Ascending aorta (tissue), 2 donors: Measurements from ENCODE around the gene ARSG. TPM values are rescaled to one million over a fixed set of nuclear protein-coding genes. Genes with fewer than 3 reads are reported as not detected.
"Not testable (repeated sequence)": the region's sequence is repeated elsewhere in the genome, so short reads cannot be mapped to it uniquely, and the experiment has no call there.

ENCODE experiments used
- DNase-seq, 2 donors: peaks; one replicate each; pipeline ENCODE4 v3.0.0-alpha.2; 2019; ENCODE audit warnings: low spot score in 2 of 2
- H3K27ac ChIP-seq, 2 donors: fragments of 200-600 bp; sonication (generic); one replicate each; pipeline ENCODE4 v1.5.1; 2016 to 2017; ENCODE audit warnings: mild to moderate bottlenecking in 1 of 2
- H3K27me3 ChIP-seq: fragments of 200-600 bp; sonication (generic); one replicate; pipeline ENCODE4 v1.5.1; 2017
- H3K36me3 ChIP-seq, 2 donors: fragments of 200-600 bp; sonication (generic); one replicate each; pipeline ENCODE4 v1.5.1; 2016
- H3K4me1 ChIP-seq, 2 donors: fragments of 200-600 bp; sonication (generic); one replicate each; pipeline ENCODE4 v1.5.1; 2016 to 2017; ENCODE audit warnings: mild to moderate bottlenecking in 1 of 2
- H3K4me3 ChIP-seq, 2 donors: fragments of 200-600 bp; sonication (generic); one replicate each; pipeline ENCODE4 v1.5.1; 2016 to 2017; ENCODE audit warnings: mild to moderate bottlenecking in 1 of 2
- H3K9me3 ChIP-seq, 2 donors: fragments of 200-600 bp; sonication (generic); one replicate each; pipeline ENCODE4 v1.5.1; 2016
- intact Hi-C: fragments of 100-400 bp; cut with DNase I; formaldehyde crosslinking; loops from one replicate; pipeline ENCODE4 v1.15.1; 2023
- total RNA-seq: library from RNA; depleted of rRNA; stranded (reverse); fragments of >200 nt; gene quantifications from one replicate; pipeline ENCODE4 v1.1.0, GENCODE V29; 2016
- TF ChIP-seq, protein P1 (sequence below), 3 experiments: fragments of 200-600 bp in 2 of 3; fragments of 450-650 bp in 1 of 3; sonication (generic) in 2 of 3; IDR thresholded peaks; one replicate each; pipeline ENCODE4 v1.5.1; 2016 to 2019; ENCODE audit warnings: antibody characterized with exemption in 3 of 3, mild to moderate bottlenecking in 1 of 3, moderate library complexity in 1 of 3

ARSG gene
- total RNA-seq, 1 donor from 2014 or later = 7.3 TPM

DNA sequence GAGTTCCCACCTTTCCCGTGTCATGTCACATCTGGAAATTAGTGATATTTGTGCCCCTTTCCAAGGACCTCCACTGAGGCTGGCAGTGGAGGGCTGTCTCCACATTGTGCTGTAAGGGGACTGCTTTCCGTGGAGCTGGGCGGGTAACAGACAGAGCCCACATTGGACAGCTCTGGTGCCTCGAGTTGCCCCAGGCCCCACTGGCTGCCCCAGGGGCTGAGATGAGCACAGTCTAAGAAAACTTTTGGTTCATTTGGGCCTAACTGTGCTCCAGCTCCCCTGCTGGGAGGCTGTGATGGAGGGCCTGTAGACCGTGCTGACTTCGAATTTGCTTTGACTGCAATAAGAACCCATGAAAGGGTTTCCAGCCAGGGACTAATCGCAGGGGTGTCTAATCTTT, 38.0 kb downstream of the ARSG start:
- no peak for DNase-seq
- Histone ChIP-seq H3K36me3 (no peaks in the 10 kb centered on the region), H3K9me3 (peaks cover 4 to 19% of the 10 kb centered on the region in 2 donors), H3K27me3 (no peaks in the 10 kb centered on the region), H3K4me3 (no peak overlapping the region), H3K4me1 (no peaks in the 10 kb centered on the region), H3K27ac (no peak overlapping the region)
- intact Hi-C loops = no loop called here
- TF ChIP-seq, protein P1, sequence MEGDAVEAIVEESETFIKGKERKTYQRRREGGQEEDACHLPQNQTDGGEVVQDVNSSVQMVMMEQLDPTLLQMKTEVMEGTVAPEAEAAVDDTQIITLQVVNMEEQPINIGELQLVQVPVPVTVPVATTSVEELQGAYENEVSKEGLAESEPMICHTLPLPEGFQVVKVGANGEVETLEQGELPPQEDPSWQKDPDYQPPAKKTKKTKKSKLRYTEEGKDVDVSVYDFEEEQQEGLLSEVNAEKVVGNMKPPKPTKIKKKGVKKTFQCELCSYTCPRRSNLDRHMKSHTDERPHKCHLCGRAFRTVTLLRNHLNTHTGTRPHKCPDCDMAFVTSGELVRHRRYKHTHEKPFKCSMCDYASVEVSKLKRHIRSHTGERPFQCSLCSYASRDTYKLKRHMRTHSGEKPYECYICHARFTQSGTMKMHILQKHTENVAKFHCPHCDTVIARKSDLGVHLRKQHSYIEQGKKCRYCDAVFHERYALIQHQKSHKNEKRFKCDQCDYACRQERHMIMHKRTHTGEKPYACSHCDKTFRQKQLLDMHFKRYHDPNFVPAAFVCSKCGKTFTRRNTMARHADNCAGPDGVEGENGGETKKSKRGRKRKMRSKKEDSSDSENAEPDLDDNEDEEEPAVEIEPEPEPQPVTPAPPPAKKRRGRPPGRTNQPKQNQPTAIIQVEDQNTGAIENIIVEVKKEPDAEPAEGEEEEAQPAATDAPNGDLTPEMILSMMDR (IDR thresholded peaks at IDR 0.05) = no peak

DNA sequence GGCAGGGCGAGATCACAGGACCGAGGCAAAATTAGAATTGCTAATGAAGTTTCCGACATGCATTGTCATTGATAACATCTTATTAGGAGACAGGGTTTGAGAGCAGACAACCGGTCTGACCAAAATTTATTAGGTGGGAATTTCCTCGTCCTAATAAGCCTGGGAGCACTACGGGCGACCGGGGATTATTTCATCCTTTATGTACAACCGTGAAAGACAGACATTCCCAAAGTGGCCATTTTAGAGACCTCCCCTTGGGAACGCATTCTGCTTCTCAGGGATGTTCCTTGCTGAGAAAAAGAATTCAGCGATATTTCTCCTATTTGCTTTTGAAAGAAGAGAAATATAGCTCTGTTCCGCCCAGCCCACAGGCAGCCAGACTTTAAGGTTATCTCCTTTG, 40.6 kb downstream of the ARSG start:
- H3K27ac ChIP-seq, H3K4me3 ChIP-seq, H3K4me1 ChIP-seq, H3K36me3 ChIP-seq, DNase-seq, H3K27me3 ChIP-seq, intact Hi-C loops: not testable (repeated sequence)
- peaks cover 4 to 19% of the 10 kb centered on the region in 2 donors for H3K9me3 ChIP-seq

DNA sequence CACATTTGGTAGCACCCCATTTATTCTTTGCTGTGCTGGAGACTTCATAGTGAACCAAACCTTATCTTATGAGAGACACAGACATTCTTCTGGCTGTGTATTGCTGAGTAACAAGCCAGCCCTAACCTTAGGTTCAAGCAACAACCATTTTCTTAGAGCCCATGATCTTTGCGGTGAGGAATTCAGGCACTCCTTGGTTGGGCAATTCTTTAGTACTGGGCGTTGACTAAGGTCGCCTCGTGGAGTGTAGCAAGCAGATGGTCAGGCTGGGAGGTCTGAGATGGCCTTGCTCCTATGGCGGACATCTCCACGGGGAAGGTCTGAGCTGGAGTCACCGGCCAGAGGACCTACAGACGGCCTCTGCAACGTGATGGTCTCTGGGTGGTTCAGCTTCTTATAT, 43.1 kb downstream of the ARSG start:
- no peak for DNase-seq
- Histone ChIP-seq H3K27ac (no peak overlapping the region), H3K27me3 (no peaks in the 10 kb centered on the region), H3K9me3 (peaks cover 4 to 19% of the 10 kb centered on the region in 2 donors), H3K4me1 (no peaks in the 10 kb centered on the region), H3K4me3 (no peak overlapping the region), H3K36me3 (no peaks in the 10 kb centered on the region)
- intact Hi-C loops = no loop called here
- TF ChIP-seq, protein P1 (IDR thresholded peaks at IDR 0.05) = no peak

DNA sequence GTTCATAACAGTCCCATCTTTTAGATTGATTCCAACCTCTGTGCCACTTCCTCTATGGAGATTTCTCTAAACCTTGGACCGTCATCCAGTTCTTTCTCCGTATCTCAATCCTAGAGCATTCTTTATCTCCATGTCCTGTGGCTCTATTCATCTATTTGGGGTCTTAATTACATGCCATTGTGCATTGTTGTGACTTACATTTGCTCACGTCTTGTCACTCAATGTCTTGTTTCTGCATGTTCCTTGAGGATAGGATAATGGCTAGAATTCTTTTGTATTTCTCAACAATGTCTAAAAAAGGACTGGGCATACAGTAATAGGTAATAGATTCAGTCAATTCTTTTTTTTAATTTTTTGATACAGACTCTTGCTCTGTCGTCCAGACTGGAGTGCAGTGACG, 50.2 kb downstream of the ARSG start:
- H3K27me3 ChIP-seq = no peaks in the 10 kb centered on the region
- intact Hi-C loops = no loop called here
- H3K9me3 ChIP-seq = no peaks in the 10 kb centered on the region
- TF ChIP-seq, protein P1 (IDR thresholded peaks at IDR 0.05) = no peak
- DNase-seq = no peak
- no peak overlapping the region for H3K4me3 ChIP-seq
- no peaks in the 10 kb centered on the region for H3K36me3 ChIP-seq
- H3K4me1 ChIP-seq = no peaks in the 10 kb centered on the region
- no peak overlapping the region for H3K27ac ChIP-seq

DNA sequence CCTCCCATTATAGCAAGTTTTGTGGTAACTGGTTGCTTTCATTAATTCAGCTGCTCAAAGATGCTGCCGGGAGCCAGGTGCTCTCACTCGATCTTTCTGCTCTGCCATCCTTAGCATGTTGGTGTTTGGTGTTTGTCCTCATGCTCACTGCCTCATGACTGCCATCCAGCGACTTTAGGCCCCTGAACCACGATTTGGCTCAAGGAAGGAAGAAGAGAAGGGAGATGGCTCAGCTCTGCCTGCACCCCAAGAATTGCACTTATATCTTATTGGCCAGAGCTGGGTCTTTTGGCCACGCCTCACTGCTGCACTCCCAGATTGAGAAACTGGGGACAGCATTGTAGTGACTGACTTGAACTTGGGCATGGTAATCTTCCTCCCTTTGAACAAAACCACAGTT, 52.7 kb downstream of the ARSG start:
- Histone ChIP-seq H3K9me3 (no peaks in the 10 kb centered on the region), H3K27me3 (no peaks in the 10 kb centered on the region), H3K4me3 (no peak overlapping the region), H3K4me1 (no peaks in the 10 kb centered on the region), H3K36me3 (no peaks in the 10 kb centered on the region), H3K27ac (no peak overlapping the region)
- DNase-seq = no peak
- TF ChIP-seq, protein P1 (IDR thresholded peaks at IDR 0.05) = no peak
- intact Hi-C loops = no loop called here

DNA sequence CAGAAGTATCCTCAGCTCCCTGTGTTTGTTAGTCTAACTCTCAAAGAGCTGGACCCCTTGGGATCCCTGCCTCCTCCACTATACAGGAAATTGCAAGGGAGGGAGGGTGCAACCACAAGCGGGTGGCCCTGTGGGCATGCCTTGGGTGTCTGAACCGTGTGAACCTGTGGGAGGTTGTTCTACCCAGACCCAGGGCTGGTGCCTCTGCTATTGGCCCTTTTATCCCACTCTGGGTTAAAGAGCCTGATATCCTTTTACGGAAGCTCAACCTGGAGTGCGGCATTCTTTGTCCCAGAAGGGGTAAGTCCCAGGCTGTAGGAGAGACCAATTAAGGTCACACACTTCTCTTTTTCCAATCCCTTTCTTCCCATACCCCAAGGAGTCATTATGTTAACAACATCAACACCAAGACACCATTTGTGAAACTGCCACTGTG, 53.4 kb downstream of the ARSG start:
- intact Hi-C loops = no loop called here
- TF ChIP-seq, protein P1 (IDR thresholded peaks at IDR 0.05) = no peak

More for the DNA sequence above, 53.4 kb downstream of the ARSG start:
- Histone ChIP-seq H3K9me3 (no peaks in the 10 kb centered on the region), H3K27ac (no peak overlapping the region), H3K4me3 (no peak overlapping the region), H3K36me3 (no peaks in the 10 kb centered on the region), H3K4me1 (no peaks in the 10 kb centered on the region), H3K27me3 (no peaks in the 10 kb centered on the region)
- DNase-seq = no peak
